Measurements from ENCODE around the gene MLF2. TPM values are rescaled to one million over a fixed set of nuclear protein-coding genes. Genes with fewer than 3 reads are reported as not detected.
A peak's percentile ranks its signal among the peaks of the same experiment; 100 is the strongest.
"Not testable (repeated sequence)": the region's sequence is repeated elsewhere in the genome, so short reads cannot be mapped to it uniquely, and the experiment has no call there.

The MLF2 gene
- total RNA-seq, 2 experiments from 2014 or later = 102 to 113 TPM

DNA sequence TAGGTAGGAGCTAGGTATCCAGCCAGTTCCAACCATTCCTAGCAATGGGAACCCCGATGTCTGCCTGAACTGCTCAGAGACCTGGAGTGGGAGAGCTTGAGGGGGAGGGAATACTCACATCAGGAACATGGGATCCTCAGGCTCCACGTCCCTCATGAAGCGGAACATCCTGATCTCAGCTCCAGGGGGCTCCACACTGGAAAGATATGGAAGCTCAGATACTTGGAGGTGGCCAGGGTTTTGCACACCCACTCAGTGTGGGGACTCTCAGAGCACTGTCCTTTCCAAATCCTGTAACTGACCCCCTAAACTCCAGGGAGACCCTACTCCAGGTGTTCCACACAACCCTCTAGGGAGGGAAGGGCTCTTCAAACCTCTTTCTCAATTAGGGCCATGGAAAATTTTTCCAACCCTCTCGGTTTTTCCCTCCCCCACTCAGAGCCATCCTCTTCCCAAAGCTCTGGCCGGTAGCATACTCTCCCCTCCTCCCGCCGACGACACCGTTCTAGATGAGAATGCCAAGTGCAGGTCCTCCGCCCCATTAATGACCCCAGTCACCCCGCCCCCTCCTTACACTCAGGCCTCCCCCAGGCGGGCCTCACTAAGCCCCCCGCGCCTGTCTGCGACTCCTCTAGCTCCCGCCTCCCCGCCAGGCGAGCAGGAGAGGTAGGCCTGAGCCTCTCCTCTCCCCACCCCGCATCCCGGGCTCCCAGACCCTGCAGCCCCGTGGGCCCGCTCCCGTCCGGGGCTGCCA lies 597 bp downstream of the MLF2 start:
- CTCF ChIA-PET = interaction anchor here (0.8 to 9.9 kb wide), 31 partner anchors 9 to 215 kb away, joined by 3 to 120 read pairs (median 9); partner anchors contain the start of genes CDCA3, COPS7A, GNB3 and GPR162
- DNase-seq (peak; percentile 64), ATAC-seq (peak; percentile 3)
- Mint-ChIP-seq H3K4me1 (peaks cover 22% of the 10 kb centered on the region), H3K27ac (peak overlapping the region; percentile 98), H3K36me3 (peaks cover 21% of the 10 kb centered on the region), H3K4me3 (peak overlapping the region; percentile 90), H3K27me3 (peaks cover 2% of the 10 kb centered on the region), H3K9me3 (ENCODE audit: low read depth) (no peaks in the 10 kb centered on the region)

DNA sequence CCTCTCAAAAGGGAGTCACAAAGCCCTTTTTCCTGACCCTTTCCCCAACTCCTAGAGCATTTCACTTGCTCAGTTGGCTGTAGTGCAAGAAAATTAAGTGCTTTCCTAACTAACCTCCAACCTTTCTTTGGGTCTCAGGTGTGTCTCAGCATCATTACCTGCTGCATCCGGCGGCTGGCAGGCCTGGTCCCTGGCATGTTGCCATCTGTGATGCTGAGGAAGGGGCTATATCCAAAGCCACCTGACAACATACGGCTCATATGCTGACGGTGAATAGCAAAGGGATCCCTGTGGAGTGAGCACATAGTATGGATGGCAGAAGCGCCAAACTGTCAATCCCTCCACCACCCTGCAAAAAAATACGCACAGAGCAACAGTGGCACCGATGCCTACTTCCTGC lies 1.2 kb downstream of the MLF2 start:
- H3K27ac Mint-ChIP-seq = peak overlapping the region; percentile 98
- peaks cover 22% of the 10 kb centered on the region for H3K4me1 Mint-ChIP-seq
- no peak for DNase-seq
- CTCF ChIA-PET = interaction anchor here (1.3 to 9.9 kb wide), 16 partner anchors 9 to 139 kb away, joined by 5 to 120 read pairs (median 24); partner anchors contain the start of genes CDCA3, COPS7A, GPR162 and LAG3
- H3K36me3 Mint-ChIP-seq = peaks cover 24% of the 10 kb centered on the region
- H3K9me3 Mint-ChIP-seq (ENCODE audit: low read depth) = no peaks in the 10 kb centered on the region
- H3K4me3 Mint-ChIP-seq = peak overlapping the region; percentile 90
- H3K27me3 Mint-ChIP-seq = no peaks in the 10 kb centered on the region
- ATAC-seq = no peak

DNA sequence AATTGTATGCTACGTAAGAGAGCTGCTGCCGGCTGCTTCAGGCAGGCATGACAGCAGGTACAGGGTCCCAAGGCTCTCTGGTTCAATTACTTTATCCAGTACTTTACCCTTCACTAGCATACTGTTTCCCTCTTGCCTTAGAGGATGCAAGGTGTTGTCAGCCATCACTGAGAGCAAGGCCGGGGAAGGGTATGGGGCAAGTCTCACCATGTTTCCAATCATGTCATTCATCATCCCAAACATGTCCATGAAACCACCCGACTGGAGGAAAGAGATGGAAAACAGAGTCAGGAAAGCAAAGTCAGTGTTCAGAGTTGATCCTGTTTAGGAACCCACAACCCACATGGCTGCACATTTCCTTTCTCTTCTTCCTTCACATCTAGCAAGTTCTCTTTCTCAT lies 2.4 kb downstream of the MLF2 start:
- Mint-ChIP-seq H3K9me3 (ENCODE audit: low read depth) (no peaks in the 10 kb centered on the region), H3K36me3 (peaks cover 24% of the 10 kb centered on the region), H3K4me3 (no peak overlapping the region), H3K27ac (peak overlapping the region; percentile 6), H3K4me1 (peaks cover 29% of the 10 kb centered on the region), H3K27me3 (no peaks in the 10 kb centered on the region)
- ATAC-seq = no peak
- no peak for DNase-seq
- CTCF ChIA-PET = interaction anchor here (6.1 to 6.3 kb wide), 2 partner anchors 22 to 30 kb away, joined by 98 to 117 read pairs; partner anchors contain the start of gene LAG3

DNA sequence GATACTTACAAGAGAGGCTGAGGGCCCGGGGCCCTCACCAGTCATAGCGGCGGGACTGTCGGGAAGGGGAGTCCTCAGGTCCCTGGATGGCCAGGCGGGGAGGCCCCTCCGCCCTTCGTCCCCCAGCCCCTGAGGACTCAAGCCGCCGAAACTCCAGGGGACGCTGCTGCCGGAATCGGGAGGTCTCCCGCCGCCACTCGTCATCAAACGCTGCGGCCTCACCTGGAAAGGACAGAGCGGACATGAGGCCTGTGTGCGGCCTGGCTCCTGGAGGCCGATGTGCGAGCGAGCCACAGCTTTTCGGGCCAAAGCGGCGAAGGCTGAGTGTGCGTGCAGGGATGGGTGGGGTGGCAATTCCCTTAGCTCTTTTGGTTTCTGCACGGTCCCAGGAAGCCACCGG lies 4.2 kb downstream of the MLF2 start:
- Mint-ChIP-seq H3K4me3 (no peak overlapping the region), H3K27ac (no peak overlapping the region), H3K9me3 (ENCODE audit: low read depth) (no peaks in the 10 kb centered on the region), H3K27me3 (no peaks in the 10 kb centered on the region), H3K36me3 (peaks cover 24% of the 10 kb centered on the region), H3K4me1 (peaks cover 35% of the 10 kb centered on the region)
- no peak for ATAC-seq
- no peak for DNase-seq
- CTCF ChIA-PET = no interaction called here

DNA sequence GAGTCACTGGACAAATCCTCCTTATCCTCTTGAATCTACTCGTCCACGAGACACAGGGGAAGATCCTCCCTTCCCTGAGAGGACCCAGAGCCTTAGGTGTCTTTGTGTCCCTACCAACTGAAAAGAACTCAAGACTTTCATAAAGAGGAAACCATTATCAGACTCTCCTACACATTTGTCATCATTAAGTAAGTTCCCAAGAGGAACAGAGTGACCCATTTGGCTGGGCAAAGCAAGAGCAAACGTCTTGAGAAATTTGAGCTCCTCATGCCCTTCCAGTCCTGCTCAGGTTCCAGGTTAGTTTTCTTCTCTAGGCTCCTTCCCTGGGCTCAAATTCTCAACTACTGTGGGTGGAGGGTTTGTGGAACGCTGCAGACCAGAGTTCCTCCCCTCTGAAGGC lies 5.7 kb downstream of the MLF2 start:
- no peak overlapping the region for H3K4me3 Mint-ChIP-seq

DNA sequence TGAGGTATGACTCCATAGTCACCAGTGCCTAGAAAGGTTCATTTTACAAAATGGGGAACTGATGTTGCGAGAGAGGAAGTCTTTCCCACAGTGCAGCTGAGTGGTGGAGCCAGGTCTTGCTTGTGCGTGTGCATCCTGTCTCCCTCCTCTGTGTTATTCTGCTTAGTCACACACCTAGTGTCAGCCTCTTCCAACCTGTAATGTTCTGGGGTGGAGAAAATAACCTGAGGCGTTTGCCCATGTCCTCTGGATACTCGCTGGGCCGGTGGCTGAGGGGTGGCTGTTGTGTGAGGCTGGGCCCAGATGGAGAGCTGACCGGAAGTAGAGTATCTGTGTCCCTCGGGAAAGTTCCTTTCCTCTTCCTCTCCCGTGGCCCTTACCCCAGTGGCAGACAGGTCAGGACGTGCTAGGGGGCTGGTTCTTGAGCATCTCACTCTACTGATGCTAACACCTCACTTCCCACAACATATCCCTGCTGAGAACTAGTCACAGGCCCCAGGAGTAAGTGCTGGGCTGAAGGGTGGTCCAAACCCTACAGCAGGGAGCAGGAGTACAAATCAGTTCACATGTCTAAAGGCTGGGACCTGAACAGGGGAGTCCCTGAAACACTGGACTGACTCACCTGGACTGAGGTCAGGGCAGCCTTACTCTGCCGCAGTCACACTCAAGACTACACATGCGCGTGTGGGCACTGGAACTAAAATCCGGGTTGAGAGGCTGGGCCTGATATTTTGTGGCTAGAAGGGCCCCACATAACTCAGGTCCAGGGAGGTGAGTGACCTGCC lies 7.0 kb downstream of the MLF2 start:
- CTCF ChIA-PET = interaction anchor here (0.8 to 1.8 kb wide), 3 partner anchors 9 to 88 kb away, joined by 3 to 5 read pairs (median 4); no protein-coding TSS in a partner anchor
- peaks cover 3% of the 10 kb centered on the region for H3K9me3 Mint-ChIP-seq (ENCODE audit: low read depth)
- H3K4me1 Mint-ChIP-seq = peaks cover 19% of the 10 kb centered on the region
- peak; percentile 78 for ATAC-seq
- no peak for DNase-seq
- peaks cover 28% of the 10 kb centered on the region for H3K36me3 Mint-ChIP-seq
- peak overlapping the region; percentile 64 for H3K27ac Mint-ChIP-seq
- H3K27me3 Mint-ChIP-seq = no peaks in the 10 kb centered on the region
- H3K4me3 Mint-ChIP-seq = no peak overlapping the region

More for the DNA sequence above, 5.7 kb downstream of the MLF2 start:
- Mint-ChIP-seq H3K27me3 (no peaks in the 10 kb centered on the region), H3K27ac (peak overlapping the region; percentile 39), H3K4me1 (peaks cover 29% of the 10 kb centered on the region), H3K9me3 (ENCODE audit: low read depth) (peaks cover 3% of the 10 kb centered on the region), H3K36me3 (peaks cover 29% of the 10 kb centered on the region)
- CTCF ChIA-PET = interaction anchor here (0.8 to 1.3 kb wide), 2 partner anchors 31 to 85 kb away, joined by 3 to 4 read pairs; no protein-coding TSS in a partner anchor
- DNase-seq (no peak), ATAC-seq (no peak)

DNA sequence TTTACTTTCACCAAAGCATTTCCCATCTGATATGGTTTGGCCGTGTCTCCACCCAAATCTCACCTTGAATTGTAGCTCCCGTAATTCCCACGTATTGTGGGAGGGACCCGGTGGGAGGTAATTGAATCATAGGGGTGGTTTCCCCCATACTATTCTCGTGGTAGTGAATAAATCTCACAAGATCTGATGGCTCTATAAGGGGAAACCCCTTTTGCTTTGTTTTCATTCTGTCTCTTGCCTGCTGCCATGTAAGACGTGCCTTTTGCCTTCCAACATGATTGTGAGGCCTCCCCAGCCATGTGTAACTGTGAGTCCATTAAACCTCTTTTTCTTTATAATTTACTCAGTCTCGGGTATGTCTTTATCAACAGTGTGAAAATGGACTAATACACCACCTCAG lies 9.6 kb downstream of the MLF2 start:
- H3K9me3 Mint-ChIP-seq (ENCODE audit: low read depth) = not testable (repeated sequence)

DNA sequence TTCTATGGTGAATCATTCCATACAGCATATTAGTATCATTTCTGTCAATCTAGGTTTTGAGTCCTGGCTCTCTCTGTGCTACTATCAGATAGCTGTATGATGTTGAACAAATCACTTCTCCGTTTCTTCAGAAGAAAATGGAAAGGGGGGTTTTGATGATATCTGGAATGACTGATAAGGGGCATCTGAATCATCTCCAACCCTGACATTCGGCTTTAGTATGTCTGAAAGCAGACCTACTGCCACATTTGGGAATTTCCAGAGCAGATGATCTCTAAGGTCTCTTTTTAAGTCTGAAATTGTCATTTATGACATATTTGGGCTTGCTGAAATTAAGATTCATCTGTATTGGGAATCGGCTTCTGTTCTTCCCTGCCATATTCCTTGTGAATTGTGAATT lies 10.1 kb downstream of the MLF2 start:
- CTCF ChIA-PET = interaction anchor here (0.7 to 2.7 kb wide), 3 partner anchors 10 to 1136 kb away, joined by 3 to 8 read pairs (median 3); partner anchors contain the start of gene MLF2
- H3K36me3 Mint-ChIP-seq = peaks cover 12% of the 10 kb centered on the region
- H3K4me1 Mint-ChIP-seq = peaks cover 14% of the 10 kb centered on the region
- H3K27me3 Mint-ChIP-seq = no peaks in the 10 kb centered on the region
- peaks cover 3% of the 10 kb centered on the region for H3K9me3 Mint-ChIP-seq (ENCODE audit: low read depth)
- H3K4me3 Mint-ChIP-seq = no peak overlapping the region
- no peak for ATAC-seq
- H3K27ac Mint-ChIP-seq = no peak overlapping the region
- no peak for DNase-seq

More for the DNA sequence above, 9.6 kb downstream of the MLF2 start:
- peaks cover 17% of the 10 kb centered on the region for H3K36me3 Mint-ChIP-seq
- CTCF ChIA-PET = interaction anchor here (0.7 to 2.7 kb wide), 3 partner anchors 9 to 1136 kb away, joined by 3 to 8 read pairs (median 3); partner anchors contain the start of gene MLF2
- not testable (repeated sequence) for ATAC-seq, DNase-seq, H3K27me3 Mint-ChIP-seq, H3K27ac Mint-ChIP-seq, H3K4me3 Mint-ChIP-seq
- peaks cover 14% of the 10 kb centered on the region for H3K4me1 Mint-ChIP-seq

DNA sequence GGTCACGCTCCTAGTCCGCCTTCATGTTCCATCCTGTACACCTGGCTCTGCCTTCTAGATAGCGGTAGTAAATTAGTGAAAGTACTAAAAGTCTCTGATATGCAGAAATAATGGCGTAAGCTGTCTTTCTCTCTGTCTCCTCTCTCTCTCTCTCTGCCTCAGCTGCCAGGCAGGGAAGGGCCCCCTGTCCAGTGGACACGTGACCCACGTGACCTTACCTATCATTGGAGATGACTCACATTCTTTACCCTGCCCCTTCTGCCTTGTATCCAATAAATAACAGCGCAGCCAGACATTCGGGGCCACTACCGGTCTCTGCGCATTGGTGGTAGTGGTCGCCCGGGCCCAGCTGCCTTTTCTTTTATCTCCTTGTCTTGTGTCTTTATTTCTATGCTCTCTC lies 10.9 kb downstream of the MLF2 start:
- H3K4me1 Mint-ChIP-seq = peaks cover 14% of the 10 kb centered on the region
- CTCF ChIA-PET = interaction anchor here (0.9 to 2.7 kb wide), 2 partner anchors 11 to 36 kb away, joined by 3 to 8 read pairs; partner anchors contain the start of gene MLF2
- H3K27ac Mint-ChIP-seq; ATAC-seq; H3K9me3 Mint-ChIP-seq (ENCODE audit: low read depth); H3K27me3 Mint-ChIP-seq; H3K4me3 Mint-ChIP-seq; H3K36me3 Mint-ChIP-seq; DNase-seq: not testable (repeated sequence)

DNA sequence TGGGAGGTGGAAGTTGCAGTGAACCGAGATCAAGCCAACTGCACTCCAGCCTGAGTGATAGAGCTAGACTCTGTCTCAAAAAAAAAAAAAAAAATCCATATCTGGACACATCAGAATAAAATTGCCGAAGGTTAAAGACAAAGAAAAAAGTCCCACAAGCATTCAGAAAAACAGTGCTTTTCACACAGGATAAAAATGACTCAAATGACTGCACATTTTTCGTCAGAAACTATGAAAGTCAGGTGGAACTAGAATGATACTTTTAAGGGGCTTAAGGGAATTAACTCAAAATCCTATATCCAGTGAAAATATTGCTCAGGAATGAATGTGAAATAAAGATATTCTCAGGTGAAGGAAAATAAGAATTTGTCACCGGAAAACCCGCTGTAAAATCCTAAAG lies 16.2 kb downstream of the MLF2 start:
- CTCF ChIA-PET = interaction anchor here (0.6 to 4.8 kb wide), 4 partner anchors 12 to 88 kb away, joined by 3 to 24 read pairs (median 3); partner anchors contain the start of gene COPS7A
- H3K4me1 Mint-ChIP-seq = peaks cover 9% of the 10 kb centered on the region
- H3K36me3 Mint-ChIP-seq = no peaks in the 10 kb centered on the region
- H3K27ac Mint-ChIP-seq = no peak overlapping the region
- no peaks in the 10 kb centered on the region for H3K9me3 Mint-ChIP-seq (ENCODE audit: low read depth)
- DNase-seq (no peak), ATAC-seq (no peak)
- H3K27me3 Mint-ChIP-seq = no peaks in the 10 kb centered on the region
- no peak overlapping the region for H3K4me3 Mint-ChIP-seq

DNA sequence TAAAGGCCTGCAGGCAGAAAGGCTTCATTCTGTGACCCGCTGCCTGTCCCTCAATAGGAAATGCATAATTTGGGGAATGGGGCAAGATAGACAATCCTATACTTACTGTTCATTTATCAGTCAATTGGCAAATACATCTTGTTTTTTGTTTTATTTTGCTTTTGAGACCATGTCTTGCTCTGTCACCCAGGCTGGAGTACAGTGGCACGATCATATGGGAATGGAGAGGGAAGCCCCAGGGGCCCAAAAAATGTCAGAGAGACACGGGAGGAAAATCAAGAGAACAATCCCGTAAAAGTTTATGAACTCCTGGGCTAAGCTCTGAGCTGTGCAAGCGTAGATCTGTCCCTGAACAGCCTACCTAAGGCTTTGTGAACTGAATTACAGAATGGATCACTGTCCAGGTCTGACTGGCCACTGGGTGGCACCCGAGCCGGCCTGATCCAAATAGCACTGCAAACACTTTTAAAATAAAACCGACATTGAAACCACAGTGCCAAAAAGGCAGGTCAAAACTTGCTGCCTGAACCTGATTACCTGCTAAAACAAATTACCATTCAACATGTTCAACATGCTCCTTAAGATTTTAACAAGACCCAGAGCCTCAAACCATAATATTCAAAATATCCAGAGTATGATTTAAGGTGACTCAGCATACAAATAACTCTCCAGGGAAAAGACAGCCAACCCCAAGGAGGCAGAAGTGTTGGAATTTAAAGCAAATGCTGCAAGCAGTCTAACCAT lies 17.3 kb downstream of the MLF2 start:
- CTCF ChIA-PET = interaction anchor here (0.8 to 4.8 kb wide), 2 partner anchors 11 to 89 kb away, joined by 3 to 24 read pairs; no protein-coding TSS in a partner anchor
- Mint-ChIP-seq H3K27ac (peak overlapping the region; percentile 22), H3K4me1 (peaks cover 9% of the 10 kb centered on the region), H3K4me3 (no peak overlapping the region), H3K27me3 (no peaks in the 10 kb centered on the region), H3K9me3 (ENCODE audit: low read depth) (no peaks in the 10 kb centered on the region), H3K36me3 (peaks cover 7% of the 10 kb centered on the region)
- peak; percentile 84 for ATAC-seq
- peak; percentile 72 for DNase-seq

DNA sequence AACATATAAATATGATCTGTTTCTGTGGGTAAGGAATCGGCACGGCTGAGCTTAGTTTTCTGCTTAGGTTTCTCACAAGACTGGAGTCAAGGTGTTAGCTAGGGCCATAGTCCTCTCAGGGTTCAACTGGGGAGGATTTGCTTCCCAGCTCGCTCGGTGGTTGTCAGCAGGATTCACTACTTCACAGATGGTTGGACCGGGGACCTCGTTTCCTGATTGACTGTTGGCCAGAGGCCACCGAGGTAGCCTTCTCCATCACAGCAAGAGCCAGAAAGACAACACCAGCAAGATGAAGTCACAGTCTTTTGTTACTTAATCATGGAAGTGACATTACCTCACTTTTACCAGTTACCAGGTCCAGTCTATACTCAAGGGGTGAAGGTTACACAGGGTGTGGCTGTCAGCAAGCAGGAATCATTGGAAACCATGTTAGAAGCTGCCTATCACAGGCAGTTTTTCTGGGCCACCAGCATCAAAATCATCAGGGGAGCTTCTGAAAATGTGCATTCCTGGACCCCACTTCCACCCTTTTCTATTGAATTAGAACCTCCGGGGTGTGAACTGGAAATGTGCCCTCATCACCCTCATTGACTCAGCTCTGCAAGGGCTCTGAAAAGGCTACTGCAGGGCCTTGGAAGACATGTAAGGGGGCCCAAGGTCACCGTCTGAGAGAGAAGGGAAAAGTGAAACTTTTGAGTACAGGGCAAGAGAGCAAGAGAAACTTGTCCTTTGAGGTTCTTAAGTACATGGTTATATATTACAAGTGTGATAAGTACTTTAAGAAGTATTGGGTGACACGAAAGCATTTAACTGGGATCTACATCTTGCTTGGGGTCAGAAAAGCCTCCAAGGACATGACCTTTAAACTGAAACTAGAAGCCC lies 18.2 kb downstream of the MLF2 start:
- H3K27ac Mint-ChIP-seq = peak overlapping the region; percentile 9
- no peaks in the 10 kb centered on the region for H3K9me3 Mint-ChIP-seq (ENCODE audit: low read depth)
- H3K36me3 Mint-ChIP-seq = peaks cover 8% of the 10 kb centered on the region
- no peak overlapping the region for H3K4me3 Mint-ChIP-seq
- DNase-seq = no peak
- no peak for ATAC-seq
- CTCF ChIA-PET = interaction anchor here (3.9 to 4.8 kb wide), 2 partner anchors 18 to 90 kb away, joined by 15 to 24 read pairs; partner anchors contain the start of gene MLF2
- peaks cover 9% of the 10 kb centered on the region for H3K4me1 Mint-ChIP-seq
- no peaks in the 10 kb centered on the region for H3K27me3 Mint-ChIP-seq

All from activated CD8-positive, alpha-beta memory T cell treated with anti-CD3 and anti-CD28 coated beads, Interleukin-2, amount 10 ng/mL, durations not matched to agents 7 days and 5 days (primary cell).